HL-60 (cell line): ENCODE results near the gene PRDM15.

Source experiments
- DNase-seq, 2 experiments: peaks; one replicate each; pipeline ENCODE4 v3.0.0-alpha.2; 2010 to 2020; ENCODE audit warnings: low read depth in 1 of 2, low spot score in 1 of 2
- H3K27ac ChIP-seq: fragments of 250-450 bp; sonication (Bioruptor Pico); replicated peaks from 2 replicates; pipeline ENCODE4 v1.5.1; 2020; ENCODE audit warnings: mild to moderate bottlenecking, moderate library complexity
- H3K27me3 ChIP-seq: fragments of 250-450 bp; sonication (Bioruptor Pico); 2 replicates; pipeline ENCODE4 v1.5.1; 2021; ENCODE audit warnings: mild to moderate bottlenecking, moderate library complexity; ENCODE audit not compliant: insufficient read depth, poor library complexity, severe bottlenecking
- H3K4me3 ChIP-seq: replicated peaks from 2 replicates; pipeline ENCODE4 v1.5.1; 2011; ENCODE audit warnings: mild to moderate bottlenecking, control low read depth, low read length; ENCODE audit not compliant: insufficient read depth
- CTCF ChIP-seq: IDR thresholded peaks from one replicate; pipeline ENCODE4 v1.5.1; 2011; ENCODE audit warnings: low read length, control low read depth, inconsistent platforms; ENCODE audit not compliant: insufficient read depth
- GABPA ChIP-seq: IDR thresholded peaks from 2 replicates; pipeline ENCODE4 v1.6.1; 2012; ENCODE audit warnings: low read depth
- POLR2AphosphoS5 ChIP-seq: IDR thresholded peaks from 2 replicates; pipeline ENCODE4 v1.6.1; 2012; ENCODE audit warnings: low read depth
- REST ChIP-seq: IDR thresholded peaks from 2 replicates; pipeline ENCODE4 v1.6.1; 2012; ENCODE audit warnings: low read depth; ENCODE audit not compliant: insufficient replicate concordance
- SPI1 ChIP-seq: IDR thresholded peaks from 2 replicates; pipeline ENCODE4 v1.6.1; 2012; ENCODE audit warnings: low read depth, mild to moderate bottlenecking, borderline replicate concordance

PRDM15 gene

GRCh38 chr21:41865002-41865777 is 14.0 kb downstream of the PRDM15 start:
- DNase-seq: no peak
- no peaks in the 10 kb centered on the region for H3K27me3 ChIP-seq
- H3K27ac ChIP-seq: no peak overlapping the region
- no peak overlapping the region for H3K4me3 ChIP-seq
- TF ChIP-seq CTCF (no peak), GABPA (no peak), SPI1 (no peak), POLR2AphosphoS5 (no peak), REST (no peak)

- H3K27me3 ChIP-seq: no peaks in the 10 kb centered on the region
- DNase-seq: no peak
- H3K27ac ChIP-seq: no peak overlapping the region
- no peak overlapping the region for H3K4me3 ChIP-seq
- TF ChIP-seq REST (no peak), GABPA (no peak), POLR2AphosphoS5 (no peak), CTCF (no peak), SPI1 (no peak)
Observed at GRCh38 chr21:41864311-41865001, 14.7 kb downstream of the PRDM15 start.

GRCh38 chr21:41863439-41863740 is 15.8 kb downstream of the PRDM15 start:
- no peak for TF ChIP-seq SPI1
- no peak for TF ChIP-seq REST
- no peak for TF ChIP-seq POLR2AphosphoS5
- no peak for TF ChIP-seq CTCF
- TF ChIP-seq GABPA: no peak
- Histone ChIP-seq H3K27ac (no peak overlapping the region), H3K4me3 (no peak overlapping the region), H3K27me3 (no peaks in the 10 kb centered on the region)
- no peak for DNase-seq
